HepG2 (cell line): ENCODE results near the gene EIF4H. TPM values are rescaled to one million over a fixed set of nuclear protein-coding genes. Genes with fewer than 3 reads are reported as not detected.

Source experiments
- ARHGAP35 ChIP-seq: sonication (generic); formaldehyde crosslinking; IDR thresholded peaks from 2 replicates; pipeline ENCODE4 v1.9.0; 2022; ENCODE audit warnings: mild to moderate bottlenecking, inconsistent platforms, moderate library complexity, missing genetic modification reagents, borderline replicate concordance
- HHEX ChIP-seq: IDR thresholded peaks from 2 replicates; pipeline ENCODE4 v1.6.1; 2016; ENCODE audit warnings: control low read depth
- MTF2 ChIP-seq: sonication (generic); formaldehyde crosslinking; IDR thresholded peaks from 2 replicates; pipeline ENCODE4 v1.5.0; 2020; ENCODE audit warnings: missing genetic modification reagents, borderline replicate concordance
- NAIF1 ChIP-seq: sonication (generic); formaldehyde crosslinking; IDR thresholded peaks from 2 replicates; pipeline ENCODE4 v1.5.0; 2020; ENCODE audit warnings: mild to moderate bottlenecking, missing genetic modification reagents, borderline replicate concordance
- NFE2L1 ChIP-seq: sonication (generic); formaldehyde crosslinking; IDR thresholded peaks from 2 replicates; pipeline ENCODE4 v1.4.0; 2020; ENCODE audit warnings: missing genetic modification reagents, mild to moderate bottlenecking, borderline replicate concordance
- POLR2AphosphoS5 ChIP-seq: IDR thresholded peaks from 2 replicates; pipeline ENCODE4 v1.6.1; 2012; ENCODE audit warnings: low read depth, low read length
- RAD21 ChIP-seq: fragments of 450-650 bp; formaldehyde crosslinking; IDR thresholded peaks from 2 replicates; pipeline ENCODE4 v1.5.0; 2020; ENCODE audit warnings: mild to moderate bottlenecking
- SMARCC2 ChIP-seq: fragments of 450-650 bp; IDR thresholded peaks from 2 replicates; pipeline ENCODE4 v1.6.1; 2017; ENCODE audit warnings: antibody characterized with exemption, mild to moderate bottlenecking
- STAG1 ChIP-seq: sonication (generic); formaldehyde crosslinking; IDR thresholded peaks from 2 replicates; pipeline ENCODE4 v1.4.0; 2020; ENCODE audit warnings: missing genetic modification reagents
- TGIF2 ChIP-seq: IDR thresholded peaks from 2 replicates; pipeline ENCODE4 v1.6.1; 2016; ENCODE audit warnings: control low read depth, missing compliant biosample characterization
- ZBTB7B ChIP-seq: sonication (generic); formaldehyde crosslinking; IDR thresholded peaks from 2 replicates; pipeline ENCODE4 v1.4.0; 2020; ENCODE audit warnings: missing genetic modification reagents
- ZFP36L2 ChIP-seq: sonication (generic); formaldehyde crosslinking; IDR thresholded peaks from 2 replicates; pipeline ENCODE4 v1.4.0; 2020; ENCODE audit warnings: missing genetic modification reagents
- ZNF207 ChIP-seq: fragments of 450-650 bp; IDR thresholded peaks from 2 replicates; pipeline ENCODE4 v1.6.1; 2016; ENCODE audit warnings: antibody characterized with exemption, borderline replicate concordance
- ZNF781 ChIP-seq: sonication (generic); formaldehyde crosslinking; IDR thresholded peaks from 2 replicates; pipeline ENCODE4 v1.5.1; 2020; ENCODE audit warnings: borderline replicate concordance, mild to moderate bottlenecking, missing genetic modification reagents; ENCODE audit errors: not compliant biosample characterization
- polyA plus RNA-seq, 8 experiments: library from polyadenylated mRNA; depleted of rRNA in 3 of 8; stranded (reverse) in 7 of 8; unstranded in 1 of 8; fragments of >200 nt; fragmentation: Illumina TruSeq in 4 of 8; extraction: Trizol in 4 of 8; gene quantifications; 2 replicates each; pipeline versions ENCODE4 v1.2.1 to v1.2.3, GENCODE V29; 2011 to 2016; ENCODE audit warnings: low read depth in 4 of 8, missing spikeins in 1 of 8, mixed read lengths in 1 of 8; ENCODE audit not compliant: insufficient read depth in 1 of 8
- total RNA-seq, 5 experiments: library from RNA; depleted of rRNA; stranded (reverse); fragments of >200 nt; fragmentation: Illumina TruSeq; extraction: Trizol; gene quantifications; 2 replicates each; pipeline ENCODE4 v1.2.3, GENCODE V29; 2016; ENCODE audit warnings: low read depth in 1 of 5
- TF ChIP-seq, protein P1 (sequence below): sonication (generic); formaldehyde crosslinking; IDR thresholded peaks from 2 replicates; pipeline ENCODE4 v1.9.0; 2021; ENCODE audit warnings: mild to moderate bottlenecking, missing genetic modification reagents
- TF ChIP-seq, protein P2 (sequence below): sonication (generic); formaldehyde crosslinking; IDR thresholded peaks from 2 replicates; pipeline ENCODE4 v1.9.0; 2021; ENCODE audit warnings: missing genetic modification reagents, borderline replicate concordance
- TF ChIP-seq, protein P3 (sequence below): sonication (generic); formaldehyde crosslinking; IDR thresholded peaks from 2 replicates; pipeline ENCODE4 v1.5.0; 2020; ENCODE audit warnings: mild to moderate bottlenecking, missing genetic modification reagents, moderate library complexity
- TF ChIP-seq, protein P4 (sequence below): sonication (generic); formaldehyde crosslinking; IDR thresholded peaks from 2 replicates; pipeline ENCODE4 v1.5.0; 2020; ENCODE audit warnings: mild to moderate bottlenecking, missing genetic modification reagents

The EIF4H gene
- total and polyA plus RNA-seq, 2 of the 13 experiments (the other 11 are each of a cell fraction or from before 2014, with no cell fraction given) = 232 to 321 TPM

DNA sequence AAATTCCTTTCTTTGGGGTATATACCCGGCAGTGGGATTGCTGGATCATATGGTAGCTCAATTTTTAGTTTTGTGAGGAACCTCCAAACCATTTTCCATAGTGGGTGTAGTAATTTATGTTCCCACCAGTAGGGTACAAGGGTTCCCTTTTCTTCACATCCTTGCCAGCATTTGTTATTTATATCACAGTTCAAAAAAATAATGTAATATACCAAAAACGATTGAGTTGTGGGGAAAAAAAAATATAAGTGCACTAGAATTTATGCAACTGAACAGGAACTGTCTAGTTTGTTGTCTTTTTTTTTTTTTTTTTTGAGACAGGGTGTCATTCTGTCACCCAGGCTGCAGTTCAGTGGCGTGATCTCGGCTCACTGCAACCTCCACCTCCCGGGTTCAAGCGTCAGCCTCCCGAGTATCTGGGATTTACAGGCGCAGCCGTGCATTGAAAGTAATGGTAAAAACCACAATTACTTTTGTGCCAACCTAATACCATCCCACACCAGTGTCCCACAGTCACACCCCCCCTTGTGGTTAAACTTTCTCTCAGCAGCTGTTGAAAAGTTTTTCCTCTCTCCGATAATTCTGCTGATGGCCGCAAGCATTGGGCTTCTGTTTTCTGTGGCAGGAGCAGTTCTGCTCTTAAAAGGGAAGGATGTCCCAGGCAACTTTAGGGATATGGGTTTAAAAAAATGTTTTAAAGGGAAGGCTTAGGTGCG is 28.8 kb downstream of the EIF4H start (continued):
- TF ChIP-seq, protein P1, sequence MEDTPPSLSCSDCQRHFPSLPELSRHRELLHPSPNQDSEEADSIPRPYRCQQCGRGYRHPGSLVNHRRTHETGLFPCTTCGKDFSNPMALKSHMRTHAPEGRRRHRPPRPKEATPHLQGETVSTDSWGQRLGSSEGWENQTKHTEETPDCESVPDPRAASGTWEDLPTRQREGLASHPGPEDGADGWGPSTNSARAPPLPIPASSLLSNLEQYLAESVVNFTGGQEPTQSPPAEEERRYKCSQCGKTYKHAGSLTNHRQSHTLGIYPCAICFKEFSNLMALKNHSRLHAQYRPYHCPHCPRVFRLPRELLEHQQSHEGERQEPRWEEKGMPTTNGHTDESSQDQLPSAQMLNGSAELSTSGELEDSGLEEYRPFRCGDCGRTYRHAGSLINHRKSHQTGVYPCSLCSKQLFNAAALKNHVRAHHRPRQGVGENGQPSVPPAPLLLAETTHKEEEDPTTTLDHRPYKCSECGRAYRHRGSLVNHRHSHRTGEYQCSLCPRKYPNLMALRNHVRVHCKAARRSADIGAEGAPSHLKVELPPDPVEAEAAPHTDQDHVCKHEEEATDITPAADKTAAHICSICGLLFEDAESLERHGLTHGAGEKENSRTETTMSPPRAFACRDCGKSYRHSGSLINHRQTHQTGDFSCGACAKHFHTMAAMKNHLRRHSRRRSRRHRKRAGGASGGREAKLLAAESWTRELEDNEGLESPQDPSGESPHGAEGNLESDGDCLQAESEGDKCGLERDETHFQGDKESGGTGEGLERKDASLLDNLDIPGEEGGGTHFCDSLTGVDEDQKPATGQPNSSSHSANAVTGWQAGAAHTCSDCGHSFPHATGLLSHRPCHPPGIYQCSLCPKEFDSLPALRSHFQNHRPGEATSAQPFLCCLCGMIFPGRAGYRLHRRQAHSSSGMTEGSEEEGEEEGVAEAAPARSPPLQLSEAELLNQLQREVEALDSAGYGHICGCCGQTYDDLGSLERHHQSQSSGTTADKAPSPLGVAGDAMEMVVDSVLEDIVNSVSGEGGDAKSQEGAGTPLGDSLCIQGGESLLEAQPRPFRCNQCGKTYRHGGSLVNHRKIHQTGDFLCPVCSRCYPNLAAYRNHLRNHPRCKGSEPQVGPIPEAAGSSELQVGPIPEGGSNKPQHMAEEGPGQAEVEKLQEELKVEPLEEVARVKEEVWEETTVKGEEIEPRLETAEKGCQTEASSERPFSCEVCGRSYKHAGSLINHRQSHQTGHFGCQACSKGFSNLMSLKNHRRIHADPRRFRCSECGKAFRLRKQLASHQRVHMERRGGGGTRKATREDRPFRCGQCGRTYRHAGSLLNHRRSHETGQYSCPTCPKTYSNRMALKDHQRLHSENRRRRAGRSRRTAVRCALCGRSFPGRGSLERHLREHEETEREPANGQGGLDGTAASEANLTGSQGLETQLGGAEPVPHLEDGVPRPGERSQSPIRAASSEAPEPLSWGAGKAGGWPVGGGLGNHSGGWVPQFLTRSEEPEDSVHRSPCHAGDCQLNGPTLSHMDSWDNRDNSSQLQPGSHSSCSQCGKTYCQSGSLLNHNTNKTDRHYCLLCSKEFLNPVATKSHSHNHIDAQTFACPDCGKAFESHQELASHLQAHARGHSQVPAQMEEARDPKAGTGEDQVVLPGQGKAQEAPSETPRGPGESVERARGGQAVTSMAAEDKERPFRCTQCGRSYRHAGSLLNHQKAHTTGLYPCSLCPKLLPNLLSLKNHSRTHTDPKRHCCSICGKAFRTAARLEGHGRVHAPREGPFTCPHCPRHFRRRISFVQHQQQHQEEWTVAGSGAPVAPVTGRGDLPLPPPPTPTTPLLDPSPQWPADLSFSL (CRISPR knock-in tag) = no peak
- TF ChIP-seq MTF2 (no peak), POLR2AphosphoS5 (no peak), ZBTB7B (CRISPR knock-in tag) (no peak), ZNF781 (CRISPR knock-in tag) (no peak), ZNF207 (no peak), ZFP36L2 (CRISPR knock-in tag) (no peak), STAG1 (CRISPR knock-in tag) (peak; percentile 54), ARHGAP35 (CRISPR knock-in tag) (no peak), TGIF2 (no peak), NAIF1 (no peak), NFE2L1 (no peak), SMARCC2 (no peak), RAD21 (CRISPR knock-in tag) (0 out of 2 replicates have a peak, but pooled peaks have one; percentile 24), HHEX (CRISPR knock-in tag) (no peak)
- TF ChIP-seq, protein P2, sequence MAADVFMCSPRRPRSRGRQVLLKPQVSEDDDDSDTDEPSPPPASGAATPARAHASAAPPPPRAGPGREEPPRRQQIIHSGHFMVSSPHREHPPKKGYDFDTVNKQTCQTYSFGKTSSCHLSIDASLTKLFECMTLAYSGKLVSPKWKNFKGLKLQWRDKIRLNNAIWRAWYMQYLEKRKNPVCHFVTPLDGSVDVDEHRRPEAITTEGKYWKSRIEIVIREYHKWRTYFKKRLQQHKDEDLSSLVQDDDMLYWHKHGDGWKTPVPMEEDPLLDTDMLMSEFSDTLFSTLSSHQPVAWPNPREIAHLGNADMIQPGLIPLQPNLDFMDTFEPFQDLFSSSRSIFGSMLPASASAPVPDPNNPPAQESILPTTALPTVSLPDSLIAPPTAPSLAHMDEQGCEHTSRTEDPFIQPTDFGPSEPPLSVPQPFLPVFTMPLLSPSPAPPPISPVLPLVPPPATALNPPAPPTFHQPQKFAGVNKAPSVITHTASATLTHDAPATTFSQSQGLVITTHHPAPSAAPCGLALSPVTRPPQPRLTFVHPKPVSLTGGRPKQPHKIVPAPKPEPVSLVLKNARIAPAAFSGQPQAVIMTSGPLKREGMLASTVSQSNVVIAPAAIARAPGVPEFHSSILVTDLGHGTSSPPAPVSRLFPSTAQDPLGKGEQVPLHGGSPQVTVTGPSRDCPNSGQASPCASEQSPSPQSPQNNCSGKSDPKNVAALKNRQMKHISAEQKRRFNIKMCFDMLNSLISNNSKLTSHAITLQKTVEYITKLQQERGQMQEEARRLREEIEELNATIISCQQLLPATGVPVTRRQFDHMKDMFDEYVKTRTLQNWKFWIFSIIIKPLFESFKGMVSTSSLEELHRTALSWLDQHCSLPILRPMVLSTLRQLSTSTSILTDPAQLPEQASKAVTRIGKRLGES = no peak
- TF ChIP-seq, protein P3, sequence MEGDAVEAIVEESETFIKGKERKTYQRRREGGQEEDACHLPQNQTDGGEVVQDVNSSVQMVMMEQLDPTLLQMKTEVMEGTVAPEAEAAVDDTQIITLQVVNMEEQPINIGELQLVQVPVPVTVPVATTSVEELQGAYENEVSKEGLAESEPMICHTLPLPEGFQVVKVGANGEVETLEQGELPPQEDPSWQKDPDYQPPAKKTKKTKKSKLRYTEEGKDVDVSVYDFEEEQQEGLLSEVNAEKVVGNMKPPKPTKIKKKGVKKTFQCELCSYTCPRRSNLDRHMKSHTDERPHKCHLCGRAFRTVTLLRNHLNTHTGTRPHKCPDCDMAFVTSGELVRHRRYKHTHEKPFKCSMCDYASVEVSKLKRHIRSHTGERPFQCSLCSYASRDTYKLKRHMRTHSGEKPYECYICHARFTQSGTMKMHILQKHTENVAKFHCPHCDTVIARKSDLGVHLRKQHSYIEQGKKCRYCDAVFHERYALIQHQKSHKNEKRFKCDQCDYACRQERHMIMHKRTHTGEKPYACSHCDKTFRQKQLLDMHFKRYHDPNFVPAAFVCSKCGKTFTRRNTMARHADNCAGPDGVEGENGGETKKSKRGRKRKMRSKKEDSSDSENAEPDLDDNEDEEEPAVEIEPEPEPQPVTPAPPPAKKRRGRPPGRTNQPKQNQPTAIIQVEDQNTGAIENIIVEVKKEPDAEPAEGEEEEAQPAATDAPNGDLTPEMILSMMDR = peak; percentile 48; the same call in 1 of the 2 replicates
- TF ChIP-seq, protein P4, sequence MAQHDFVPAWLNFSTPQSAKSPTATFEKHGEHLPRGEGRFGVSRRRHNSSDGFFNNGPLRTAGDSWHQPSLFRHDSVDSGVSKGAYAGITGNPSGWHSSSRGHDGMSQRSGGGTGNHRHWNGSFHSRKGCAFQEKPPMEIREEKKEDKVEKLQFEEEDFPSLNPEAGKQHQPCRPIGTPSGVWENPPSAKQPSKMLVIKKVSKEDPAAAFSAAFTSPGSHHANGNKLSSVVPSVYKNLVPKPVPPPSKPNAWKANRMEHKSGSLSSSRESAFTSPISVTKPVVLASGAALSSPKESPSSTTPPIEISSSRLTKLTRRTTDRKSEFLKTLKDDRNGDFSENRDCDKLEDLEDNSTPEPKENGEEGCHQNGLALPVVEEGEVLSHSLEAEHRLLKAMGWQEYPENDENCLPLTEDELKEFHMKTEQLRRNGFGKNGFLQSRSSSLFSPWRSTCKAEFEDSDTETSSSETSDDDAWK (CRISPR knock-in tag) = no peak
